NCI-H2196 (cell line): ENCODE results near the gene LRRC31.
A peak's percentile ranks its signal among the peaks of the same experiment; 100 is the strongest.

Experiments used
- DNase-seq: peaks from one replicate; lab custom pipeline; 2025; ENCODE audit not compliant: unreplicated experiment; lab: John Stamatoyannopoulos, UW

The LRRC31 gene

DNA sequence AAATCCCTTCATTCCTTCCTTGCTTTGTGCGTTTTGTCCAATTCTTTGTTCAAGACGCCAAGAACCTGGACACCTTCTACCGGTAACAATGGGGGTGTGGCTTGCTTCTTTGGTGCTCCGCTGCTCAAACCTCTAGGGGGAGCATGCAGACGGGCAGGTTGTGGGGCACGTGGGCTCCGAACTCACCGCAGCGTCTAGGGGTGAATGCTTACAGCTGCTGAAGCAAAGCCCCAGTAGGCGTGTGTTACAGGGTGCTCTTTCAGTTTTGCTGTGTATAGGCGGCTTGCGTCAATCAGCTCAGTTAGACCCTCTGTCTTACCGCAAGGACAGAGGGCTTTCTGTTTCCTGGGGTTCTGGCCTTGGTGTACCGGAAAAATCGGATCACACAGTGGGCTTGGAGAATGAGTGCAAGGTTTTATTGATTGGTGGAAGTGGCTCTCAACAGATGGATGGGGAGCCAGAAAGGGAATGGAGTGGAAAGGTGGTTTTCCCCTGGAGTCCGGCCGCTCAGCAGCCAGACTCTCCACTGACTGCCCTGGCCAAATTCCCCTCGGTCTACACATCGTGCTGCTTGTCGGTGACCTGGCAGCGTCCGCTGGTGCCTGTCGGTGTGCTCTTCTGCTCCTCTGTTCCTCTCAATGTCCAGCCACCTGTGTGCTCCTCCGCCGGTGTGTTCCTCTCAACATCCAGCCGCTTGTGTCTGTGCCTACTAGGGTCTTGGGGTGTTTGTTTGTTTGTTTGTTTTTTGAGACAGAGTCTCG lies 55.8 kb downstream of the LRRC31 start:
- peak; percentile 90 for DNase-seq

GRCh38 chr3:169813278-169813677 lies 56.5 kb downstream of the LRRC31 start:
- DNase-seq = no peak

- peak; percentile 97 for DNase-seq
These were observed 57.2 kb downstream of the LRRC31 start, which contains the start of the genes LRRC34 and LRRIQ4 for GRCh38 chr3:169812332-169813235. TSS of gene LRRC34 (minus strand) at chr3:169812904. CDS start at chr3:169812548, 356 bp downstream. TSS of gene LRRIQ4 (plus strand) at chr3:169812870. CDS start at chr3:169821922, 9,052 bp downstream.

DNA sequence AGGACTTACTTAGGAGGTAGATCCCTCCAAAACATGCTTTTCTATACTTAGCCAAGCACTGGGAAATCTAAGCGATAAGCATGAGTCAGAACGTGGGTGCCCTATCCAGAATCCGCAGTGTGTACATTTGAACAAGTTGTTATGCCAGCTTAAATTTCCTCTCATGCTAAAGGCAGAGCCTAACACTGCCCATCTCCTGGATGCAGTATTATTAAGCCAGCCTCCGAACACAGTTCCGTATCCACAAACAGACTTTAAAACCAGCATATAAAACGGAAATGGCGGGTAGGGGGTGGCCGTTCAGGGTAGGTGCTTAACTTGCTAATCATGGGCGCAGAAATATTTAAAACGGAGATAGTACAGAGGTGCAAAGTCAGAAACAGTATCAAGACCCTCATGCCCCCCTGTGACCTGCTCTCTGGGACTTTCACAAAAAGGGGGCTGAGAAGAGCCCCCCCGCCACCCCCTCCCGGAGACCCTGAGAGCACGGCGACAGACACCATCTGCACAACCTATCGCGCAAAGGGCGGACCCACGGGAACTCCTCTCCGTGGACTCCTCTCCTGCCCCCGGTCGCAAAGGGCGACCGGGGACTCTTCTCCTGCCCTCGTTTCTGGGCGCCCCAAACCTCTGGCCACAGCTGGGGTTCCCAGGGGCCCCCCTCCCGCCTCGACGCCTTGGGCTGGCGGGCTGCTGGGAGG lies 58.0 kb downstream of the LRRC31 start:
- peak; percentile 53 for DNase-seq

- DNase-seq = no peak
These were observed 60.4 kb downstream of the LRRC31 start for GRCh38 chr3:169809230-169809795.

DNA sequence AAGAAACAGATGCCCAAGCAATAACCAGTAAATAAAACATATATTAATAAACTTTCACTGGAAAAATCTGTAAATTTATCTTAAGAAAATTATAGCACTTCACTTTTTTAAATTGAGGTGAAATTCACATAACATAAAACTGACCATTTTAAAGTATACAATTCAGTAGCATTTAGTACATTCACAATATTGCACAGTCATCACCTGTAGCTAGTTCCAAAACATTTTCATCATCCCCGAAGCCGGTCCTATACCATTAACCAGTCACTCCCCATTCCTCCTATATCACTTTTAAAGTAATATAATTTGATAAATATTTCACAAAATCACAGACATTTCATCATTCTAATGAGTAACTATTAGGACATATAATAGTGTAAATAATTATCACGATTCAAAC lies 65.1 kb downstream of the LRRC31 start:
- no peak for DNase-seq

DNA sequence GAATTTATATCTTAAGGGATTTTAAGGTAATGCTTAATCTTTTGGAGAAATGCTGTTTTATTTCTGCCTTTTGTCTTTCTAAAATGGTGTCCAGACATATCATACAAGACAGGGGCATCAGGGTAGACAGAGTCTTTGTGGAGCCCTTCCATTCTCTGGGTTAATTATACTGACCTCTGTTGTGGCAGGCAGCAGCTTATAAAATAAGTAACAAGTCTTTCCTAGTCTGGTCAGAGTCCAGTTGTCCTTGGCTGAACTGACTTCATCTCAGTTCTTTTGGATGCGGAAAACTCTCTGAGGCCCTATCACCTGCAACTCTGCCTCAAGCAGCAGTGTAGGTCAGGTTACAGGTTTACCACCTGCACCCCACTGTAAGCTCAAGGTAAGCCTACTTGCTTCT lies 77.4 kb downstream of the LRRC31 start:
- no peak for DNase-seq

- no peak for DNase-seq
These were observed 78.9 kb downstream of the LRRC31 start for GRCh38 chr3:169790687-169791429.

DNA sequence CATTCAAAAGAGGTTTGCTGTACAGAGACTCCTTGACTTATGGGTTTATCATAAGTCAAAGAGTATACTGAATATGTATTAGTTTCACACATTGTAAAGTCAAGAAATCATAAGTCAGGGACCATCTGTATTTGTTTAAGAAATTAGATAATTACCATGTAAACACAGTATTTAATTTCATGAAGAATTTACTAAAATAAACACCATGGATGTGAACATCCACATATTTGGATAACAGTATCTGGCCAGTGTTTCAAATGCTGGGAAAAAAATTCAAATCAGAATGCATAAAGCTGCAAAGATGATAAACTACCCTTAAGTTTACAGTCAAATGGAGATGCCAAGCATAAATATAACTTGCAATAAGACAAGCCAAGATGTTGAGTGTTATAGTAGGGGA lies 79.5 kb downstream of the LRRC31 start:
- no peak for DNase-seq
